Hematopoietic multipotent progenitor cell treated with erythropoietin and hydrocortisone succinate and interleukin-3 and kit ligand, for 6 days (in vitro differentiated cells): Measurements from ENCODE around the gene C1orf74.

Experiments used
- DNase-seq: peaks from one replicate; pipeline ENCODE4 v3.0.0-alpha.2; 2015

The C1orf74 gene

GRCh38 chr1:209769171-209769904 is 15.0 kb downstream of the C1orf74 start:
- DNase-seq, result peak; percentile 78

GRCh38 chr1:209768354-209768774 is 16.0 kb downstream of the C1orf74 start:
- peak; percentile 76 for DNase-seq

- peak; percentile 75 for DNase-seq
These were observed 16.7 kb downstream of the C1orf74 start for GRCh38 chr1:209767706-209768105.

- DNase-seq, result no peak
These were observed 17.3 kb downstream of the C1orf74 start for GRCh38 chr1:209767096-209767495.

GRCh38 chr1:209766051-209766450 is 18.3 kb downstream of the C1orf74 start:
- peak; percentile 32 for DNase-seq

GRCh38 chr1:209761011-209761635 is 23.2 kb downstream of the C1orf74 start:
- DNase-seq, result no peak

GRCh38 chr1:209759829-209760359 is 24.5 kb downstream of the C1orf74 start:
- DNase-seq, result no peak

- no peak for DNase-seq
These were observed 26.0 kb downstream of the C1orf74 start for GRCh38 chr1:209758400-209758799.

GRCh38 chr1:209756615-209757445 is 27.5 kb downstream of the C1orf74 start:
- peak; percentile 68 for DNase-seq

GRCh38 chr1:209755926-209756614 is 28.3 kb downstream of the C1orf74 start, which contains the start of gene TRAF3IP3:
TSS of gene TRAF3IP3 (plus strand) at chr1:209756053. CDS start at chr1:209760040, 3,987 bp downstream.
- DNase-seq, result peak; percentile 92

- DNase-seq, result no peak
These were observed 29.1 kb downstream of the C1orf74 start for GRCh38 chr1:209755256-209755655.

GRCh38 chr1:209752890-209753289 is 31.5 kb downstream of the C1orf74 start:
- peak; percentile 51 for DNase-seq

GRCh38 chr1:209751627-209752231 is 32.6 kb downstream of the C1orf74 start:
- peak; percentile 33 for DNase-seq

GRCh38 chr1:209749670-209750323 is 34.6 kb downstream of the C1orf74 start:
- peak; percentile 59 for DNase-seq

GRCh38 chr1:209749205-209749604 is 35.2 kb downstream of the C1orf74 start:
- no peak for DNase-seq

GRCh38 chr1:209748620-209749019 is 35.7 kb downstream of the C1orf74 start:
- DNase-seq, result no peak

GRCh38 chr1:209747580-209748262 is 36.6 kb downstream of the C1orf74 start:
- DNase-seq, result peak; percentile 97

GRCh38 chr1:209746451-209747165 is 37.8 kb downstream of the C1orf74 start:
- peak; percentile 76 for DNase-seq

GRCh38 chr1:209743145-209743482 is 41.2 kb downstream of the C1orf74 start:
- no peak for DNase-seq

- DNase-seq, result no peak
These were observed 41.8 kb downstream of the C1orf74 start for GRCh38 chr1:209742409-209743144.
